Mesothelial cell of epicardium (in vitro differentiated cells): Measurements from ENCODE around the gene PMM2. TPM values are rescaled to one million over a fixed set of nuclear protein-coding genes. Genes with fewer than 3 reads are reported as not detected.

Experiments
- DNase-seq, 2 experiments: peaks; one replicate each; pipeline ENCODE4 v3.0.0; 2021; ENCODE audit warnings: low spot score in 2 of 2; ENCODE audit not compliant: unreplicated experiment in 2 of 2
- H3K27ac Mint-ChIP-seq: 2 replicates; pipeline ENCODE4 v1.8.0; 2021; ENCODE audit warnings: mixed read lengths
- H3K27me3 Mint-ChIP-seq: 2 replicates; pipeline ENCODE4 v1.8.0; 2021; ENCODE audit warnings: low read depth, mixed read lengths
- H3K36me3 Mint-ChIP-seq: 2 replicates; pipeline ENCODE4 v1.8.0; 2021; ENCODE audit warnings: mixed read lengths
- H3K4me1 Mint-ChIP-seq: 2 replicates; pipeline ENCODE4 v1.8.0; 2021; ENCODE audit warnings: mixed read lengths
- H3K4me3 Mint-ChIP-seq: 2 replicates; pipeline ENCODE4 v1.8.0; 2021; ENCODE audit warnings: mild to moderate bottlenecking, moderate library complexity, mixed read lengths
- H3K9me3 Mint-ChIP-seq: 2 replicates; pipeline ENCODE4 v1.8.0; 2021; ENCODE audit warnings: mixed read lengths
- total RNA-seq: library from RNA; stranded (reverse); gene quantifications from 3 replicates; pipeline ENCODE4 v1.2.1, GENCODE V29; 2021
- TF ChIP-seq, protein P1 (sequence below): fragments of 200-600 bp; sonication (generic); IDR thresholded peaks from one replicate; pipeline ENCODE4 v1.5.0; 2021; ENCODE audit warnings: antibody characterized with exemption; ENCODE audit not compliant: unreplicated experiment

Gene PMM2
- total RNA-seq, 1 donor from 2014 or later: 41.7 TPM

DNA sequence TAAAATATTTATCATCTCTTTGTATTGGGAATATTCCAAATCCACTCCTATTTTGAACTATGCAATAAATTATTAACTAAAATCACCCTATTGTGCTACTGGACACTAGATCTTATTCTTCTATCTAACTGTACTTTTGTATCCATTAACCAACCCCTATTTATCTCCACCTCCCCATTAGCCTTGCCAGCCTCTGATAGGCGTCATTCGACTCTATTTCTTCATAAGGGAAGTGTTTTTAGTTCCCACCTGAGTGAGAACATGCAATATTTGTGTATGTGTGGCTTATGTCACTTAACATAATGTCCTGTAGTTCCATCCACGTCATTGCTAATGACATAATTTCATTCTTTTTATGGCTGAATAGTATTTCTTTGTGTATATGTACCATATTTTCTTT lies 24.1 kb upstream of the PMM2 start:
- H3K4me3 Mint-ChIP-seq: no peak overlapping the region
- H3K36me3 Mint-ChIP-seq: peaks cover 31% of the 10 kb centered on the region
- no peak for DNase-seq
- H3K27me3 Mint-ChIP-seq: no peaks in the 10 kb centered on the region
- no peaks in the 10 kb centered on the region for H3K4me1 Mint-ChIP-seq
- TF ChIP-seq, protein P1, sequence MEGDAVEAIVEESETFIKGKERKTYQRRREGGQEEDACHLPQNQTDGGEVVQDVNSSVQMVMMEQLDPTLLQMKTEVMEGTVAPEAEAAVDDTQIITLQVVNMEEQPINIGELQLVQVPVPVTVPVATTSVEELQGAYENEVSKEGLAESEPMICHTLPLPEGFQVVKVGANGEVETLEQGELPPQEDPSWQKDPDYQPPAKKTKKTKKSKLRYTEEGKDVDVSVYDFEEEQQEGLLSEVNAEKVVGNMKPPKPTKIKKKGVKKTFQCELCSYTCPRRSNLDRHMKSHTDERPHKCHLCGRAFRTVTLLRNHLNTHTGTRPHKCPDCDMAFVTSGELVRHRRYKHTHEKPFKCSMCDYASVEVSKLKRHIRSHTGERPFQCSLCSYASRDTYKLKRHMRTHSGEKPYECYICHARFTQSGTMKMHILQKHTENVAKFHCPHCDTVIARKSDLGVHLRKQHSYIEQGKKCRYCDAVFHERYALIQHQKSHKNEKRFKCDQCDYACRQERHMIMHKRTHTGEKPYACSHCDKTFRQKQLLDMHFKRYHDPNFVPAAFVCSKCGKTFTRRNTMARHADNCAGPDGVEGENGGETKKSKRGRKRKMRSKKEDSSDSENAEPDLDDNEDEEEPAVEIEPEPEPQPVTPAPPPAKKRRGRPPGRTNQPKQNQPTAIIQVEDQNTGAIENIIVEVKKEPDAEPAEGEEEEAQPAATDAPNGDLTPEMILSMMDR: no peak
- H3K9me3 Mint-ChIP-seq: peaks cover 3% of the 10 kb centered on the region
- H3K27ac Mint-ChIP-seq: no peak overlapping the region

DNA sequence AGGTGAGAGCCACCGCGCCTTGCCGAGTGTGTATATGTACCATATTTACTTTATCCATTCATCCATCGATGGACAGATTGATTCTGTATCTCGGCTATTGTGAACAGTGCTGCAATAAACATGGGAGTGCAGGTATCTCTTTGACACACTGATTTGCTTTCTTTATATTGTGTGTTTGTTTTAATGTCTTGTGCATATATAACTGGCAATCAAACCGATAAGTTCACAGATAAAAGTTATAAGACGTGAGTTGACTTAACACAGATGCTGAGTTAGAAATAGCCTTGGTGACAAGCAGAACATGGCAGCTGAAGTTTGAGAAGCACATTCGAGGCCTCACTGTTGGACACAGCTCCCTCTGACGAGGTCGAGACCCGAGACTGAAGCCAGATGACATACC lies 23.4 kb upstream of the PMM2 start:
- Mint-ChIP-seq H3K36me3 (peaks cover 25% of the 10 kb centered on the region), H3K27ac (no peak overlapping the region), H3K27me3 (no peaks in the 10 kb centered on the region), H3K9me3 (peaks cover 3% of the 10 kb centered on the region), H3K4me3 (no peak overlapping the region), H3K4me1 (no peaks in the 10 kb centered on the region)
- TF ChIP-seq, protein P1: no peak
- no peak for DNase-seq

DNA sequence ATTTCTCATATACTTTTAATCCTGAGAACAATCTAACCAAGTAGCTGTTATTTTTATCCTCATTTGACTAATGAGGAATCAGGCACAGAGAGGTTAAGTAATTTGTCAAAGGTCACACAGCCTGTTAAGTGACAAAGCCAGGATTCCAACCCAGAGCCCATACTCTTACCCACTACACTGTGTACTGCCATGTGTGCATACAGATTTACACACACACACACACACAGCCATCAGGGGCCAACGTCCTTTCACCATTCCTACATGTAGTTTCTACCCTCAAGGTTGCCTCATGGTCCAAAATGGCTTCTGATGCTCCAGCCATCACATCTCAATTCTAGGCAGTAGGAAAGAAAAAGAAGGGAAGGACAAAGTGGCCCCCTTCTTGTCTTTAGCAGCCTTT lies 22.3 kb upstream of the PMM2 start:
- Mint-ChIP-seq H3K27me3 (no peaks in the 10 kb centered on the region), H3K4me1 (no peaks in the 10 kb centered on the region), H3K9me3 (peaks cover 3% of the 10 kb centered on the region), H3K27ac (no peak overlapping the region), H3K36me3 (peaks cover 31% of the 10 kb centered on the region), H3K4me3 (no peak overlapping the region)
- DNase-seq: no peak
- TF ChIP-seq, protein P1: no peak

DNA sequence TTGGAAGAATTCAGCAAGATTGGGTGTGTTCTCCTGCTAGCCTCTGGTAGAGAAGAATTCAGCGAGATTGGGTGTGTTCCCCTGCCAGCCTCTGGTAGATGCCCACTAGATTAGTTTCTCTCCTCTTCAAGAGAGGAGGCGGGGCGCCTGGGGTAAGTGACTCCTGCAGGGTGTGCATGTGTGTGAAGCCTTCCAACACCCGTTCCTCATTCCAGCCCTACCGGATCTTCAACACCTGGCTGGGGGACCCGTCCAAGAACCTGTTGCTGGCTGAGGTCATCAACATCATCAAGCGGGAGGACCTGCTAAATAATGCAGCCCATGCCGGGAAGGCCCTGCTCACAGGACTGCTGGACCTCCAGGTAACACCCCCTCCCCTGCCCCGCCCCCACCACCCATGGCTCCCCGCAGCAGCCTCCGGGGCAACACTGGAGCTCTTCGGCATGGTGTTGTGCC lies 21.5 kb upstream of the PMM2 start:
- H3K4me3 Mint-ChIP-seq: no peak overlapping the region
- TF ChIP-seq, protein P1: no peak
- H3K27ac Mint-ChIP-seq: no peak overlapping the region
- peaks cover 3% of the 10 kb centered on the region for H3K9me3 Mint-ChIP-seq
- no peaks in the 10 kb centered on the region for H3K4me1 Mint-ChIP-seq
- peaks cover 33% of the 10 kb centered on the region for H3K36me3 Mint-ChIP-seq
- no peak for DNase-seq
- H3K27me3 Mint-ChIP-seq: no peaks in the 10 kb centered on the region

DNA sequence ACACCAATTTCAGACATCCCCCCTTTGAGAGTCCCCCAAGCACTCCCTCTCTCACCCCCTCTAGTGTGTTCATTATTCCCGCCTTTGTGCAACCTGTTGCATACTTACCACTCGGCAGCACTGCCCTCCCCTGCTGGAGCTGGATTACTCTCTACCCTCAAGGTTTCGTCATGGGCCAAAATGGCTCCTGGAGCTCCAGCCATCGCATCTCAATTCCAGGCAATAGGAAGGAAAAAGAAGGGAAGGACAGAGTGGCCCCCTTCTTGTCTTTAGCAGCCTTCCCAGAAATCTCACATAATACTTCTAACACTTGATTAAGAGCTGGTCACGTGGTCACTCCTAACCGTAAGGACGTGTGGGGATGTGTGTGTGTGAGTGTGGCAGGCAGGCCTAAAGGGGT lies 20.4 kb upstream of the PMM2 start:
- no peak overlapping the region for H3K27ac Mint-ChIP-seq
- H3K9me3 Mint-ChIP-seq: peaks cover 3% of the 10 kb centered on the region
- DNase-seq: no peak
- H3K4me3 Mint-ChIP-seq: no peak overlapping the region
- peaks cover 33% of the 10 kb centered on the region for H3K36me3 Mint-ChIP-seq
- TF ChIP-seq, protein P1: no peak
- no peaks in the 10 kb centered on the region for H3K4me1 Mint-ChIP-seq
- H3K27me3 Mint-ChIP-seq: no peaks in the 10 kb centered on the region

DNA sequence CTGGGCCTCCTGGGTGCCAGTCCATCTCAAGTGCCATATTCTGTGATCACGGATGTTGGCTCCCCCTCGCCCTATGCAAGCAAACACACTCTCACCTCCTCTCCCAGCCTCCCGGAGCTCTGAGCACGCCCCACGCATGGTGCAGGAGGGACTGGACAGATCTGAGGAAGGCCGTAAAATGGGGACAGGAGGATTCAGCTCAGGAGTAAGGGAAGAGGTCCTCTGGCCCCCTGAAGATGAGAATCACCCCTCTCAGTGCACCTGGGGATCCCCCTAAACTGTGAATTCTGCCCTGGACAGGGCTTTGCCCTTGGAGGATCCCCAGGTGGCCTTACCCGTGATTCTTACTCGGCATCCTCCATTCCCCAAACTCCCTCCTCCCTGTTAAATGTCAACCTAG lies 15.8 kb upstream of the PMM2 start:
- peaks cover 3% of the 10 kb centered on the region for H3K9me3 Mint-ChIP-seq
- DNase-seq: no peak
- H3K4me1 Mint-ChIP-seq: peaks cover 9% of the 10 kb centered on the region
- H3K27me3 Mint-ChIP-seq: no peaks in the 10 kb centered on the region
- no peak overlapping the region for H3K4me3 Mint-ChIP-seq
- TF ChIP-seq, protein P1: no peak
- no peak overlapping the region for H3K27ac Mint-ChIP-seq
- H3K36me3 Mint-ChIP-seq: peaks cover 23% of the 10 kb centered on the region
